ENCODE results near the gene PRMT3.
"Not testable (repeated sequence)": the region's sequence is repeated elsewhere in the genome, so short reads cannot be mapped to it uniquely, and the experiment has no call there.

PRMT3 gene

GRCh38 chr11:20518323-20518834 is 130.9 kb downstream of the PRMT3 start:
- no peak for DNase-seq (ENCODE audit: low spot score)

DNA sequence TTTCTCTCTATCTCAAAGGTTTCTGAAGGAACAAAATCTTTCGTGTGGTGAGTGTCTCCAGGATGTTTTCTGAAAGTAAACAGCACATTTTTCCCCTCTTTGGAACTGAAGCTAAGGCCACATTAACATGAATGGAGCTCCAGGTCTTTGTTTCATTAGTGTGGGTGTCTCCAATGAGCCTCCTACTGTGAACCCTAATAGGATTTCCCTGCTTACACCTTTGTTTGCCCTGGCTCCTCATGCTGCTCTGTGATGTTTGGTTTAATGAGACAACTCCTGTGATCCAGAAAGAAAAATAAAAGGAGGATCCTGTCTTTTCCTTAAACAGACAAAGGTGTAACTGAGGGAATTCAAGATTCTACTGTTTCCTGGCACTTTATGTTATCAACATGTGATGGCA is 135.0 kb downstream of the PRMT3 start:
- DNase-seq (ENCODE audit: low spot score) = no peak

GRCh38 chr11:20529757-20530156 is 142.2 kb downstream of the PRMT3 start:
- DNase-seq (ENCODE audit: low spot score) = no peak

DNA sequence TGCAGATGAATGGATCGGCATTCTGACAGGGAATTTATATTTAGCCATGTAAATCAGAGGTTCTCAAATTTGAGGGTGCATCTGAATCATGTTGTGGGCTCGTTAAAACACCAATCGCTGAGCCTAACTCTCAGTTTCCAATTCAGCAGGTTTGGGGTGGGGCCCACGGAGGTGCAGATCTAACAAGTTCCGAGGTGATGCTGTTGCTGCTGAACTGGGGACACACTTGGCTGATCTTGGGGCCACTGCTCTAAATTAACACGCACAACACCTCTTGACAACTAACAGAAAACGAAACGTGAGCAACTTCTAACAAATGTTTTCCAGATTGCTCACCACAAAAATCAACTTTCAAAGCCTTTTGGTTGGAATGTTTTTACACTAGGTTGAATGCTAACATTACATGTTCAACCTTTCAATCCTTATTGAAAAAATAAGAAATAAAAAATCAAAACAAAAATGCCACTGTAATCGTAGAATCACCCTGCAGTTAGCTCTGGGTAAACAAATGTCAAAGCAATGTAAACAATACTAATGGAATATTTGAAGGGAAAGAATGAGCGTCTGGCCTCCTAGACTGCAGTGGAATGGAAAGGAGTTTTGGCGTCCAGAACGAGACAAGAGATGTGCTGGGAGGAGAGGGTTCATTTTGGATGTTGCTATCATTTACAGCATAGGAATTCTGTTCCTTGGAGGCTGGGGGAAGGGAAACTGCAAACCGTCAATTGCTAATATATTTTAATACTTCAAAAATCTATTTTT is 143.6 kb downstream of the PRMT3 start:
- DNase-seq (ENCODE audit: low spot score) = no peak

DNA sequence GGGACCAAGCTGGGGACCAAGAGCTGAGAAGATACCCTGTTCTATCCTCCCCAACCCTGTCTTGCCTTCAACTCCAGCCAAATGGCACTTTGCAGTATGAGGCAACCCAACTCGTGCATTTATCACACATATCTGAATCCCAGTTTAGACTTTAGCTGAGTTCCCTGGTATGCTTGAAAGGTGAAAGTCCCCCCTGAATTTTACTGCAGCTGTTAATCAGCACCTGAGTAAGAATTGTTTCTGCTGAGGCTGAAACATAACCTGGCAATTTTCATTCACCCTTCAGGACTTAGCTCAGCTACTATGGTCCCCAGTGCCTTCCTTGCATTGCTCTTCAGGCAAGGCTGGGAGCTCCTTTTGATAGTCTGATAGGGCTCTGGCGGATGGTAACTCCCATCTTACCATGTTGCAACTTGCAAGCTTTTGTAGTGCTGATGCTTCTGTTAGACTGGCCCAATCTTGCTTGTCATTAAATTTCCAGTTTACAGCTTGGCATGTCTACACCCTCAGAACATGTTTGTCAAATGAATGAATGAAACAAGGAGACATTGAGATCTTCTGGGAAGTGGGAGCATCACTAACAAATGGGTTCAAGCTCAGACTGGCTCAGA is 147.9 kb downstream of the PRMT3 start:
- DNase-seq (ENCODE audit: low spot score) = no peak

DNA sequence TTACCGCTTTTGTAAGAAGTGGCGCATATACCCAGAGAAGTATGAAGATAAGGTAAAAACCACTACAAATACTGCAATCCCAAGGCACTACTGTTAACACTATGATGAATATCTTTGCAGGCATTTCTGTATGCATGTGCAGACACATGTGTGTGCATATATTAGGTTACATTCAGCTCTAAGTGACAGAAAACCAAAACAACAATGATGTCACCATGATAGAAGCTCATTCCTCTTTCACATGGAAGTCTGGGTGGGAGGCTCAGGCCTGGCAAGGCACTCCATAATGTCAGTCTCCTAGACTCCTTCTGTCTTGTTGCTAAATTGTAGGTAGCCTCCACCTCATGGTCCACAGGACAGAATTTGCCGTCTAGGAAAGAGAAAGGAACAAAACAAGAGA is 148.8 kb downstream of the PRMT3 start:
- DNase-seq (ENCODE audit: low spot score) = no peak

- no peak for DNase-seq (ENCODE audit: low spot score)
Observed at GRCh38 chr11:20536784-20537183, 149.3 kb downstream of the PRMT3 start.

- DNase-seq (ENCODE audit: low spot score) = no peak
Observed at GRCh38 chr11:20541503-20541902, 154.0 kb downstream of the PRMT3 start.

- DNase-seq (ENCODE audit: low spot score) = no peak
Observed at GRCh38 chr11:20544603-20545237, 157.2 kb downstream of the PRMT3 start.

DNA sequence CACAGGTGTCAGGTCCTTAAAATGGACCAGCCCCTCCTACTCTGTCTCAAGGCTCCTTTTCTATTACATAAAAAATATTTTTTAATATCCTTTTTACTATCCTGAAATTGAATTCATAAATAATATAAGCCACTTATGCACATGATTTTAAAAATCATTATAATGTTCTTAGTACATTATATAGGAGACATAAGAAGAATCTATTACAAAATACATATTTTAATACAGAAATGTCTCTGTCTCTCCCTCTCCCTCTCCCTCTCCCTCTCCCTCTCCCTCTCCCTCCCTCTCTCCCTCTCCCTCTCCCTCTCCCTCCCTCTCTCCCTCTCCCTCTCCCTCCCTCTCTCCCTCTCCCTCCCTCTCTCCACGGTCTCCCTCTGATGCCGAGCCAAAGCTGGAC is 159.9 kb downstream of the PRMT3 start:
- DNase-seq (ENCODE audit: low spot score) = no peak

GRCh38 chr11:20551096-20551495 is 163.6 kb downstream of the PRMT3 start:
- no peak for DNase-seq (ENCODE audit: low spot score)

GRCh38 chr11:20555783-20556182 is 168.3 kb downstream of the PRMT3 start:
- DNase-seq (ENCODE audit: low spot score) = no peak

DNA sequence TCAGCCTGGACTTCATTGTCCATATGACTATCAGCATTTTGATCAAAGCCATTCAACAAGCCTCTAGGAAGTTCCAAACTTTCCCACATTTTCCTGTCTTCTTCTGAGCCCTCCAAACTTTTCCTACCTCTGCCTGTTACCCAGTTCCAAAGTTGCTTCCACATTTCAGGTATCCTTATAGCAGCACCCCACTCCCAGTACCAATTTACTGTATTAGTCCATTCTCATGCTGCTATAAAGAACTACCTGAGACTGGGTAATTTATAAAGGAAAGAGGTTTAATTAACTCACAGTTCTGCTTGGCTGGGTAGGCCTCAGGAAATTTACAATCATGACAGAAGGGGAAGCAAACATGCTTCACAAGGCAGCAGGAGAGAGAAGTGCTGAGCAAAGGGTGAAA is 168.9 kb downstream of the PRMT3 start:
- not testable (repeated sequence) for DNase-seq (ENCODE audit: low spot score)

DNA sequence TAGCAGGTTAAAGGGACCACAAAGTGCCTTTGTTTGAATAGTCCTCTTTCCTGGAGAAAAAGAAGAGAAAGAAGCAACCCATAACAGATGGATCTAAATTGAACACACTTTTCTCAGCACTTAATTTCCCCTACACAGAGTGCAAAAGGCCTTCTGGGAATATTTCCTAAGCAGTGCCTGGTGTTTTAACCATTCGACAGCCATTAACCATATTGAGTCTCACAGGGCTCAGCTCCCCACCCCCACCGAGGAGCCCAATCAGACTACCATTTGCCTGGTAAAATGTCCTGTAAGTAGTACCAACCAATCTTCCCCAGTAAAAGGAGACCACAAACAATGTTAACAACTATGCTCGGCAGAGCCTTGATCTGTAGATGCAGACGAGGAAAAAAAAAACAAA is 171.2 kb downstream of the PRMT3 start:
- DNase-seq (ENCODE audit: low spot score) = no peak
